ENCODE data around the gene DIPK1C.

The DIPK1C gene

GRCh38 chr18:74419761-74420160 lies 37.3 kb downstream of the DIPK1C start:
- no peak for DNase-seq (ENCODE audit: low spot score)

- no peak for DNase-seq (ENCODE audit: low spot score)
These were observed 39.1 kb downstream of the DIPK1C start for GRCh38 chr18:74418023-74418422.

- no peak for DNase-seq (ENCODE audit: low spot score)
These were observed 41.0 kb downstream of the DIPK1C start for GRCh38 chr18:74416124-74416523.

GRCh38 chr18:74414953-74415515 lies 42.1 kb downstream of the DIPK1C start:
- DNase-seq (ENCODE audit: low spot score), result no peak

- no peak for DNase-seq (ENCODE audit: low spot score)
These were observed 43.3 kb downstream of the DIPK1C start for GRCh38 chr18:74413836-74414235.

GRCh38 chr18:74412116-74412880 lies 44.8 kb downstream of the DIPK1C start:
- DNase-seq (ENCODE audit: low spot score), result no peak

- DNase-seq (ENCODE audit: low spot score), result no peak
These were observed 45.6 kb downstream of the DIPK1C start for GRCh38 chr18:74411475-74411874.

GRCh38 chr18:74410441-74410992 lies 46.6 kb downstream of the DIPK1C start:
- DNase-seq (ENCODE audit: low spot score), result no peak

- no peak for DNase-seq (ENCODE audit: low spot score)
These were observed 49.2 kb downstream of the DIPK1C start for GRCh38 chr18:74407888-74408287.

- no peak for DNase-seq (ENCODE audit: low spot score)
These were observed 54.2 kb downstream of the DIPK1C start for GRCh38 chr18:74402806-74403433.

- no peak for DNase-seq (ENCODE audit: low spot score)
These were observed 56.3 kb downstream of the DIPK1C start for GRCh38 chr18:74400813-74401212.

- DNase-seq (ENCODE audit: low spot score), result no peak
These were observed 57.8 kb downstream of the DIPK1C start for GRCh38 chr18:74399091-74399887.

GRCh38 chr18:74397572-74397971 lies 59.5 kb downstream of the DIPK1C start:
- no peak for DNase-seq (ENCODE audit: low spot score)

GRCh38 chr18:74396171-74397169 lies 60.6 kb downstream of the DIPK1C start:
- no peak for DNase-seq (ENCODE audit: low spot score)

- DNase-seq (ENCODE audit: low spot score), result no peak
These were observed 61.4 kb downstream of the DIPK1C start for GRCh38 chr18:74395648-74396154.

GRCh38 chr18:74395006-74395405 lies 62.1 kb downstream of the DIPK1C start:
- DNase-seq (ENCODE audit: low spot score), result no peak

GRCh38 chr18:74392323-74392722 lies 64.8 kb downstream of the DIPK1C start:
- no peak for DNase-seq (ENCODE audit: low spot score)

GRCh38 chr18:74390900-74391299 lies 66.2 kb downstream of the DIPK1C start:
- no peak for DNase-seq (ENCODE audit: low spot score)

GRCh38 chr18:74389991-74390390 lies 67.1 kb downstream of the DIPK1C start:
- DNase-seq (ENCODE audit: low spot score), result no peak

- no peak for DNase-seq (ENCODE audit: low spot score)
These were observed 67.8 kb downstream of the DIPK1C start for GRCh38 chr18:74389171-74389927.
